Measurements from ENCODE around the gene PPAT.
"Not testable (repeated sequence)": the region's sequence is repeated elsewhere in the genome, so short reads cannot be mapped to it uniquely, and the experiment has no call there.

Gene PPAT

GRCh38 chr4:56435140-56435926 lies at the start of gene PPAT:
Gene PPAT (minus strand): TSS chr4:56435615. CDS start chr4:56435477, 138 bp downstream.
- DNase-seq, result peak; percentile 98 to 99 (median 99)

- DNase-seq, result no peak
These were observed 45.3 kb upstream of the PPAT start for GRCh38 chr4:56480691-56481090.

DNA sequence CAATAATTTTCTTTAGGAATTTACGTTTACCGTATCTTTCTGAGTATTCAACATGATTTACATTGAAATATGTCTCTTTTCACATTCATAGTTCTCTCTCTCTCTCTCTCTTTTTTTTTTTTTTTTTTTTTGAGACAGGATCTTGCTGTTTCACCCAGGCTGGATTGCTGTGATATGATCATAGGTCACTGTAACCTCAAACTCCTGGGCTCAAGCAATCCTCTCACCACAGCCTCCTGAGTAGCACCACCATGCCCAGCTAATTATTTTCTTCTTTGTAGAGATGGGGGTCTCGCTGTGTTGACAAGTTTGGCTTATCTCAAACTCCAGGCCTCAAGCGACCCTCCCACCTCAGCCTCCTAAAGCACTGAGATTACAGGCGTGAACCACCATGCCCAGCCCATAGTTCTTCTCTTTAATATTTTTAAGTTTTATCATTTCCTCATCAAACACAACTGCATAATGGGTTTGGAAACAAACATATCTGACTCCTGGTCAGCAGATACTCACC lies 41.8 kb upstream of the PPAT start:
- no peak for DNase-seq

- no peak for DNase-seq
These were observed 40.5 kb upstream of the PPAT start for GRCh38 chr4:56475917-56476316.

- DNase-seq, result no peak
These were observed 34.2 kb upstream of the PPAT start for GRCh38 chr4:56469489-56470210.

- peak in 2 of 3 experiments; percentile 64 to 83 for DNase-seq
These were observed 32.6 kb upstream of the PPAT start for GRCh38 chr4:56468097-56468422.

DNA sequence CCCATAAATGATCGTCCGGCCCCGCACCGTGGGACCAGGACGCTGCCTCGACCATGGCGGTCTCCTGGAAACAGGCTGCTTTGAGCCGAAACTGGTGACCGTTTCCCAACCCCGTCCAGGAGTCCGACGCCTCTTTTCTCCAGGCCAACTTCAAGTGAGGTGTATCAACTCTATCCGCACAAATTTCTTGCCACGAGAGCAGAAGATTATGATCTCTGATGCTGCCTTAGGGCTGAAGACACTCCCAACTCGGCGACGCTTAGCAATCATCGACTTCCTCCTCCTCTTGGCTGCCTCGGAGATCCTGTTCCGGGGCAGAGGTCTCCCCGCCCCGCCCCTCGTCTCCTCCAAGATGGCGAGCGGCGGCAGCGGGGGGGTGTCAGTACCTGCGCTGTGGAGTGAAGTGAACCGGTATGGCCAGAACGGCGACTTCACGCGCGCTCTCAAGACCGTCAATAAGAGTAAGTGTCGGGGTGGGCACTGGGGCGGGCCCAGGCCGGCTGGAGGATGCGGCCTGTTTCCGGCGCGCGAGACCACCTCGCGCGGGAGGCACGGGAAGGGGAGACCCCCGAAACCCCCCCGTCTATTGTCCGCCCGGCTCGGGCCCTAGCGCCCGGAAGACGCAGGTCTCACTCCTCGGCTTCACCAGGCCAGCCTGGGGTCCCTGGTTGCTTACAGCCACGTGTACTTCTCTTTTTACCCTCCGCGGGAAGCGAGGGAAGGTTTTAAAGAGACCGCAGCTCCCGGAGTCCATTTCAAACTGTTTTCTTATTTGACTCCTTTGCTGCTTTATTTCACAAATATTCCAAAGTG lies 32.1 kb upstream of the PPAT start, which contains the start of gene SRP72:
Gene SRP72, plus strand, starts transcription at position 334 of the 813 bp plus-strand sequence. Its CDS starts 19 bp downstream, at position 353.
- DNase-seq, result peak; percentile 85 to 91 (median 89)

GRCh38 chr4:56466910-56467283 lies 31.5 kb upstream of the PPAT start:
- peak in 2 of 3 experiments; percentile 48 to 61 for DNase-seq

GRCh38 chr4:56466296-56466761 lies 30.9 kb upstream of the PPAT start:
- peak in 1 of 3 experiments; percentile 53 for DNase-seq

DNA sequence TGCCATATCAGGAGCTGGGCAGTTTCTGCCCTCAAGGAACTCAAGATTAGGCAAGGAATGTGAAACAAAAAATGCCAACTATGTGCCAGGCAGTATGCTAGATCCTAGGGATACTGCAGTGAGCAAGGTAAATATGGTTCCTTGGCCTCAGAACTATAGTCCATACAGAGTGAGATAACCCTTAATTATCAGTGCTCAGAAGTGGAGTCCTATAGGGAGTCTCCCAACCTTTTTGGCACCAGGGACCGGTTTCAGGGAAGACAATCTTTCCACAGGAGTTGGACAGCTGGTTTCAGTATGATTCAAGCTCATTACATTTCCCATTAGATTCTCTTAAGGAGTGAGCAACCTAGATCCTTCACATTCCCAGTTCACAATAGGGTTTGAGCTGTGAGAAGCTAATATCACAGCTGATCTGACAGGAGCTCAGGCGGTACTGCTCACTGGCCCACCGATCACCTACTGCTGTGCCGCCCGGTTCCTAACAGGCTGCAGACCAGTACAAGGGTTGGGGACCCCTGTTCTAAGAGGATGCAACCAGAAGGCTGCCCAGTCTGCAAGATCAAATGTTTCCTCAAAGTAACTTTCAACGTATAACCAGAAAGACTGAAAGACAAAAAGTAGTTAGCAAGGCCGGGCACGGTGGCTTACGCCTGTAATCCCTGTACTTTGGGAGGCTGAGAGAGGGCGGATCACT lies 30.3 kb upstream of the PPAT start:
- DNase-seq, result peak in 1 of 3 experiments; percentile 16

- peak in 1 of 3 experiments; percentile 2 for DNase-seq
These were observed 29.2 kb upstream of the PPAT start for GRCh38 chr4:56464581-56464980.

DNA sequence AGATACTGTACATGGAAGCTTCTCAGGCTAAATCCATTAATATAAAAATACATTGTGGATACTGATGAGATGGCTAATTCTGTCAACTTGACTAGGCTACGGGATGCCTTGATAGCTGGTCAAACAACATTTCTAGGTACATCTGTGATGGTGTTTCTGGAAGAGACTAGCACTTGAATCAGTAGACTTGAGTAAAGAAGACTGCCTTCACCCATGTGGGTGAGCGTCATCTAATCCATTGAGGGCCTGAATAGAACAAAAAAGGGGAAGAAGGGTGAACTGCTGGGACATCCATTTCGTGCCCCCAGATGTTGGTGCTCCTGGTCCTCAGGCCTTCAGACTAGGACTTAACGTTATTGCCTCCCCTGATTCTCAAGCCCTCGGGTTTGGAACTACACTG lies 28.3 kb upstream of the PPAT start:
- no peak for DNase-seq

GRCh38 chr4:56462157-56462556 lies 26.7 kb upstream of the PPAT start:
- DNase-seq, result no peak

DNA sequence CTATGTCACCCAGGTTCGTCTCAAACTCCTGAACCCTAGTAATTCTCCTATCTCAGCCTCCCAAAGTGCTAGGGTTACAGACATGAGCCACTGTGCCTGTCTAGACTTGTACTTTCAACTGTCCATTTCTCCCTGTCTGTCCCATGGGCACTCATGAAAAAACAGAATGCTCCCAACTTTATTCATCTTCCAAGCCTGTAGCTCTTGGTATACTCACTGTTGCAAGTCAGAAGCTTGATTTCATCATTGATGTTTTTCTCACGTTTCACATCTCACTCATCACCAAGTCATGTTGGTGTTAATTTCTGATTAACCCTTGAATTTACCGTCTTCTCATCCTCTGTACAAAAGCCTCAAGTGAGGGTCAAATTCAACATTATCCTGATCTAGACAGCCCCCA lies 24.7 kb upstream of the PPAT start:
- peak in 1 of 3 experiments; percentile 28 for DNase-seq

GRCh38 chr4:56450342-56450741 lies 14.9 kb upstream of the PPAT start:
- DNase-seq, result no peak

- DNase-seq, result not testable (repeated sequence)
These were observed 14.1 kb upstream of the PPAT start for GRCh38 chr4:56449475-56449874.

- no peak for DNase-seq
These were observed 12.9 kb upstream of the PPAT start for GRCh38 chr4:56448301-56448700.

DNA sequence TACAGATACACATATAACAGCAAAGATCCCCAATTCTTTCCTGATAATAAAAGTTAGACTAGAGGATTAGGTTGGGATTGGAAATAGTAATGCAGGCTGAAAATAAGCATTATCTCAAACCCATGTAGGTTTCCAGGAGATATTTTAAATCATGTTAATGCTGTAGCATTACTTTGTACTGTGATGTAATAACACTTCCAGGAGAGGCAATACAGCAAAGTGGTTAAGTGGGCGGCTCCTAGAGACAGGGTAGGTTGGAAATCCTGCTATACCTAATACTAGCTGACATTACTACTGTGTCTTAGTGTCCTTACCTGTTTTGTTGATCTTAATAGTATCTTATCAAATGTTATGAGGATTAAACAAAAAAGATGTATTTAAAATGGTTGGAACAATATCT lies 10.3 kb upstream of the PPAT start:
- DNase-seq, result no peak

DNA sequence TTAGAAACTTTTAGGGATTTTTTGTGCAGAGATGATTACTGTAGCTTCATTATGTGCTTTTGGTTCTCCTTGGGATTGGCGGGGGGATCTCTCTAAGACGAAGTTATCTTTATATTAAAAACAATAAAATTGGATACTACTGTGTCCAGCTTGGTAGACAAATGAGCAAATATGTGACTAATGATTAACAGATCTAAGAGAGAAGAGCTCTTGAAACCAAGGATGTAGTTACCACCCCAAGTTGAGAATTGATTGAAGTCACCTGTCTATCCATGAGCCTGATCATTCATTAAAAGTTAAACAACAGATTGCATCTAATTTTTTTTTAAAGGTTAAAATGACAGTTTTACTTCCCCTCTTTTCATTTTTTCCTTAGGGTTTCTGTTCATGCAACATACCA lies 9.3 kb upstream of the PPAT start:
- no peak for DNase-seq

GRCh38 chr4:56440983-56441382 lies 5.6 kb upstream of the PPAT start:
- no peak for DNase-seq

DNA sequence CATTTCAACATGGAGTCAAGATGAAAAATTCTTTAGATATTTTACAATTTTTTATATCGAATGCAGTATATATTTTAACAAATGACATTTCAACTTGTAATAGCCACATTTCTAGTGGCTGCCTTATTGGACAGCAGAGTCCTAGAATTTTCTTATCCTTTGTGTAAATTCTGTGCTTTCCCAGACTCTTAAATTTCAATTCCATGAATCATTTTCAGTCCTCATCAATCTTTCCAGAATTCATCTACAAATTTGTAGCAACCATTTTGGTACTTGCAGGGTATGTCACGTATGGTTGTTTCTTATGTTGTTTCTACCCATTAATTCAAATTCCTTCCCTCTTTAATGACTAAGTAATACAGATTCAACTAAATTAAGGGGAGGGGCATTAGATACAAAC lies 3.4 kb upstream of the PPAT start:
- no peak for DNase-seq

- peak; percentile 51 to 89 (median 87) for DNase-seq
These were observed 746 bp downstream of the PPAT start for GRCh38 chr4:56434599-56435139.

Measured in NCI-H1417 (cell line).